Uterus (tissue), 4 donors: ENCODE results near the gene PRKAR1B. TPM values are rescaled to one million over a fixed set of nuclear protein-coding genes. Genes with fewer than 3 reads are reported as not detected.
A peak's percentile ranks its signal among the peaks of the same experiment; 100 is the strongest.

Experiments
- DNase-seq, 2 donors: peaks; one replicate each; pipeline ENCODE4 v3.0.0-alpha.2; 2019 to 2020
- H3K27ac ChIP-seq, 2 donors: fragments of 200-600 bp; sonication (generic); 1 replicate in 1 of 2; 2 replicates in 1 of 2; pipeline ENCODE4 v1.5.1; 2016 to 2018
- H3K27me3 ChIP-seq, 2 donors: fragments of 200-600 bp; sonication (generic); one replicate each; pipeline ENCODE4 v1.5.1; 2018 to 2019; ENCODE audit warnings: control low read depth in 1 of 2
- H3K36me3 ChIP-seq, 2 donors: fragments of 200-600 bp; sonication (generic); one replicate each; pipeline ENCODE4 v1.5.1; 2019; ENCODE audit warnings: control low read depth in 1 of 2
- H3K4me1 ChIP-seq, 2 donors: fragments of 200-600 bp; sonication (generic); one replicate each; pipeline ENCODE4 v1.5.1; 2018 to 2019; ENCODE audit warnings: control low read depth in 1 of 2
- H3K4me3 ChIP-seq, 2 donors: fragments of 200-600 bp; sonication (generic); 1 replicate in 1 of 2; 2 replicates in 1 of 2; pipeline ENCODE4 v1.5.1; 2018 to 2019; ENCODE audit warnings: mild to moderate bottlenecking in 1 of 2
- H3K9me3 ChIP-seq, 2 donors: fragments of 200-600 bp; sonication (generic); one replicate each; pipeline ENCODE4 v1.5.1; 2019; ENCODE audit warnings: control low read depth in 1 of 2
- CTCF ChIP-seq, 4 experiments: fragments of 200-600 bp in 2 of 4; fragments of 450-650 bp in 2 of 4; sonication (generic) in 2 of 4; IDR thresholded peaks; one replicate each; pipeline ENCODE4 v1.5.1; 2016 to 2019; ENCODE audit warnings: antibody characterized with exemption in 4 of 4, mild to moderate bottlenecking in 2 of 4, moderate library complexity in 1 of 4
- POLR2A ChIP-seq, 2 donors: fragments of 450-650 bp; IDR thresholded peaks; one replicate each; pipeline ENCODE4 v1.6.1; 2016; ENCODE audit warnings: antibody characterized with exemption in 2 of 2, mild to moderate bottlenecking in 1 of 2, moderate library complexity in 1 of 2
- intact Hi-C: fragments of 100-400 bp; cut with DNase I; formaldehyde crosslinking; loops from one replicate; pipeline ENCODE4 v1.15.1; 2023; ENCODE audit warnings: low total_unique reads
- total RNA-seq, 4 donors: library from RNA; depleted of rRNA in 3 of 4; stranded (reverse); fragments of >200 nt in 3 of 4; gene quantifications; one replicate each; pipeline versions ENCODE4 v1.1.0 to v1.2.4, GENCODE V29; 2014 to 2023
- donor health status: DM: yes; HTN: yes; CAD: no.

The PRKAR1B gene
- total RNA-seq, 4 donors from 2014 or later = 1.0 to 45.2 (median 28.7) TPM

GRCh38 chr7:537911-538634, 189.0 kb downstream of the PRKAR1B start:
- Histone ChIP-seq H3K9me3 (no peaks in the 10 kb centered on the region), H3K4me1 (peaks cover 0 to 8% of the 10 kb centered on the region in 2 donors), H3K4me3 (no peak overlapping the region), H3K27me3 (no peaks in the 10 kb centered on the region), H3K36me3 (no peaks in the 10 kb centered on the region), H3K27ac (peak overlapping the region in 1 of 2 donors; percentile 5)
- TF ChIP-seq CTCF (IDR thresholded peaks at IDR 0.05) (no peak), POLR2A (IDR thresholded peaks at IDR 0.05) (no peak)
- intact Hi-C loops = no loop called here
- DNase-seq = peak; percentile 52 to 56

GRCh38 chr7:536231-536630, 190.8 kb downstream of the PRKAR1B start:
- Histone ChIP-seq H3K36me3 (no peaks in the 10 kb centered on the region), H3K4me3 (no peak overlapping the region), H3K4me1 (peaks cover 0 to 8% of the 10 kb centered on the region in 2 donors), H3K9me3 (no peaks in the 10 kb centered on the region), H3K27me3 (no peaks in the 10 kb centered on the region), H3K27ac (no peak overlapping the region)
- DNase-seq = no peak
- intact Hi-C loops = no loop called here
- TF ChIP-seq POLR2A (IDR thresholded peaks at IDR 0.05) (no peak), CTCF (IDR thresholded peaks at IDR 0.05) (no peak)

- no peaks in the 10 kb centered on the region for H3K36me3 ChIP-seq
- no peak for TF ChIP-seq CTCF (IDR thresholded peaks at IDR 0.05)
- no peak for DNase-seq
- H3K4me1 ChIP-seq = peaks cover 0 to 8% of the 10 kb centered on the region in 2 donors
- H3K4me3 ChIP-seq = no peak overlapping the region
- no peaks in the 10 kb centered on the region for H3K27me3 ChIP-seq
- intact Hi-C loops = no loop called here
- H3K9me3 ChIP-seq = no peaks in the 10 kb centered on the region
- no peak overlapping the region for H3K27ac ChIP-seq
Observed at GRCh38 chr7:534959-535358, 192.1 kb downstream of the PRKAR1B start.

GRCh38 chr7:534075-534474, 193.0 kb downstream of the PRKAR1B start:
- no peak for DNase-seq
- intact Hi-C loops = no loop called here
- Histone ChIP-seq H3K4me3 (no peak overlapping the region), H3K4me1 (peaks cover 0 to 8% of the 10 kb centered on the region in 2 donors), H3K9me3 (no peaks in the 10 kb centered on the region), H3K27me3 (no peaks in the 10 kb centered on the region), H3K27ac (no peak overlapping the region), H3K36me3 (no peaks in the 10 kb centered on the region)
- TF ChIP-seq CTCF (IDR thresholded peaks at IDR 0.05) = no peak
- TF ChIP-seq POLR2A (IDR thresholded peaks at IDR 0.05) = no peak

- DNase-seq = no peak
- H3K27me3 ChIP-seq = no peaks in the 10 kb centered on the region
- intact Hi-C loops = no loop called here
- no peak overlapping the region for H3K27ac ChIP-seq
- H3K4me1 ChIP-seq = peaks cover 0 to 5% of the 10 kb centered on the region in 2 donors
- H3K9me3 ChIP-seq = no peaks in the 10 kb centered on the region
- H3K4me3 ChIP-seq = no peak overlapping the region
- no peak for TF ChIP-seq CTCF (IDR thresholded peaks at IDR 0.05)
- no peak for TF ChIP-seq POLR2A (IDR thresholded peaks at IDR 0.05)
- H3K36me3 ChIP-seq = no peaks in the 10 kb centered on the region
Observed at GRCh38 chr7:533266-533665, 193.8 kb downstream of the PRKAR1B start.
